Mesenchymal stem cell (in vitro differentiated cells and primary cell): ENCODE measurements around the gene BLTP3B.
A peak's percentile ranks its signal among the peaks of the same experiment; 100 is the strongest.

Experiments
- DNase-seq: peaks from one replicate; pipeline ENCODE4 v3.0.0-alpha.2; 2013
- H2AFZ ChIP-seq: one replicate; pipeline ENCODE4 v1.6.1; 2013; ENCODE audit warnings: low read depth, mild to moderate bottlenecking, control low read depth, inconsistent platforms, low read length, moderate library complexity
- H2AK5ac ChIP-seq: 2 replicates; pipeline ENCODE4 v1.6.1; 2013; ENCODE audit warnings: low read length, moderate library complexity, mild to moderate bottlenecking, inconsistent platforms; ENCODE audit not compliant: severe bottlenecking
- H2BK120ac ChIP-seq: one replicate; pipeline ENCODE4 v1.6.1; 2013; ENCODE audit warnings: low read depth, mild to moderate bottlenecking, inconsistent platforms, low read length, moderate library complexity
- H2BK12ac ChIP-seq, 2 experiments: one replicate each; pipeline ENCODE4 v1.6.1; 2013; ENCODE audit warnings: inconsistent platforms in 2 of 2, low read length in 2 of 2, mild to moderate bottlenecking in 2 of 2, moderate library complexity in 2 of 2, control low read depth in 1 of 2
- H2BK15ac ChIP-seq: one replicate; pipeline ENCODE4 v1.6.1; 2013; ENCODE audit warnings: mild to moderate bottlenecking, low read depth, inconsistent platforms; ENCODE audit not compliant: poor library complexity, severe bottlenecking
- H2BK5ac ChIP-seq: 2 replicates; pipeline ENCODE4 v1.6.1; 2013; ENCODE audit warnings: low read depth, mild to moderate bottlenecking, low read length, control low read depth, inconsistent platforms; ENCODE audit not compliant: poor library complexity, severe bottlenecking
- H3K14ac ChIP-seq, 2 experiments: one replicate each; pipeline ENCODE4 v1.6.1; 2013; ENCODE audit warnings: inconsistent platforms in 2 of 2, low read length in 2 of 2, control low read depth in 1 of 2, mild to moderate bottlenecking in 1 of 2, moderate library complexity in 1 of 2
- H3K18ac ChIP-seq, 2 experiments: one replicate each; pipeline ENCODE4 v1.6.1; 2013; ENCODE audit warnings: inconsistent platforms in 2 of 2, low read length in 2 of 2, control low read depth in 1 of 2, low read depth in 1 of 2, mild to moderate bottlenecking in 1 of 2
- H3K23ac ChIP-seq, 2 experiments: one replicate each; pipeline ENCODE4 v1.6.1; 2013; ENCODE audit warnings: inconsistent platforms in 2 of 2, low read length in 2 of 2, mild to moderate bottlenecking in 2 of 2, moderate library complexity in 2 of 2, control low read depth in 1 of 2
- H3K27ac ChIP-seq: 2 replicates; pipeline ENCODE4 v1.5.1; 2013; ENCODE audit warnings: mild to moderate bottlenecking, moderate library complexity, low read length, control low read depth, inconsistent platforms; ENCODE audit not compliant: poor library complexity, severe bottlenecking
- H3K27me3 ChIP-seq, 2 experiments: 2 replicates each; pipeline versions ENCODE4 v1.6.1 to v1.7.0; 2013; ENCODE audit warnings: low read length in 2 of 2, mild to moderate bottlenecking in 2 of 2, moderate library complexity in 2 of 2, control low read depth in 1 of 2, inconsistent platforms in 1 of 2; ENCODE audit not compliant: control insufficient read depth in 1 of 2, insufficient read depth in 1 of 2
- H3K36me3 ChIP-seq, 2 experiments: 2 replicates each; pipeline versions ENCODE4 v1.6.1 to v1.7.0; 2013; ENCODE audit warnings: low read length in 2 of 2, control low read depth in 1 of 2, inconsistent platforms in 1 of 2, low read depth in 1 of 2, mild to moderate bottlenecking in 1 of 2; ENCODE audit not compliant: insufficient read depth in 2 of 2, control insufficient read depth in 1 of 2
- H3K4ac ChIP-seq, 2 experiments: one replicate each; pipeline ENCODE4 v1.6.1; 2013; ENCODE audit warnings: inconsistent platforms in 2 of 2, low read length in 2 of 2, mild to moderate bottlenecking in 2 of 2, moderate library complexity in 2 of 2, control low read depth in 1 of 2, low read depth in 1 of 2
- H3K4me1 ChIP-seq: 2 replicates; pipeline ENCODE4 v1.6.1; 2013; ENCODE audit warnings: low read depth, low read length, control low read depth; ENCODE audit not compliant: control insufficient read depth, insufficient read depth
- H3K4me2 ChIP-seq: 2 replicates; pipeline ENCODE4 v1.6.1; 2013; ENCODE audit warnings: low read length, mild to moderate bottlenecking, inconsistent platforms; ENCODE audit not compliant: poor library complexity, severe bottlenecking
- H3K4me3 ChIP-seq, 2 experiments: 2 replicates each; pipeline versions ENCODE4 v1.5.1 to v1.7.0; 2013; ENCODE audit warnings: low read length in 2 of 2, mild to moderate bottlenecking in 2 of 2, control low read depth in 1 of 2, low read depth in 1 of 2; ENCODE audit not compliant: insufficient read depth in 1 of 2
- H3K79me1 ChIP-seq: replicated peaks from 2 replicates; pipeline ENCODE4 v1.6.1; 2013; ENCODE audit warnings: mild to moderate bottlenecking, control low read depth, low read length, inconsistent platforms; ENCODE audit not compliant: poor library complexity, severe bottlenecking
- H3K9ac ChIP-seq: 2 replicates; pipeline ENCODE4 v1.7.0; 2013; ENCODE audit warnings: mild to moderate bottlenecking, low read length, moderate library complexity
- H3K9me3 ChIP-seq: 2 replicates; pipeline ENCODE4 v1.7.0; 2013; ENCODE audit warnings: mild to moderate bottlenecking, low read length; ENCODE audit not compliant: control insufficient read depth
- H4K8ac ChIP-seq: one replicate; pipeline ENCODE4 v1.6.1; 2013; ENCODE audit warnings: inconsistent platforms, mild to moderate bottlenecking, low read length, moderate library complexity
- H4K91ac ChIP-seq: one replicate; pipeline ENCODE4 v1.6.1; 2013; ENCODE audit warnings: mild to moderate bottlenecking, low read length, inconsistent platforms
- WGBS: methylation state at CpG from one replicate; pipeline ENCODE4 v1.1.7; 2013; ENCODE audit warnings: mixed read lengths; 5-methylcytosine and 5-hydroxymethylcytosine counted together

Gene BLTP3B

GRCh38 chr12:100146252-100146651 is 3.6 kb upstream of the BLTP3B start:
- no peak overlapping the region for H3K18ac ChIP-seq
- no peak overlapping the region for H2BK120ac ChIP-seq
- H3K4me1 ChIP-seq, result no peaks in the 10 kb centered on the region
- H3K9me3 ChIP-seq, result no peaks in the 10 kb centered on the region
- 89% methylated on average over 1 of the region's 2 CpGs for WGBS
- H3K14ac ChIP-seq, result no peak overlapping the region
- no peaks in the 10 kb centered on the region for H3K79me1 ChIP-seq
- no peak overlapping the region for H2BK12ac ChIP-seq
- H2BK15ac ChIP-seq, result no peak overlapping the region
- H3K27me3 ChIP-seq, result no peaks in the 10 kb centered on the region
- no peak overlapping the region for H4K91ac ChIP-seq
- no peak overlapping the region for H3K9ac ChIP-seq
- no peak overlapping the region for H4K8ac ChIP-seq
- H2AK5ac ChIP-seq, result no peak overlapping the region
- no peaks in the 10 kb centered on the region for H3K36me3 ChIP-seq
- H2AFZ ChIP-seq, result no peak overlapping the region
- H3K23ac ChIP-seq, result no peak overlapping the region
- H3K4ac ChIP-seq, result no peak overlapping the region
- no peak overlapping the region for H2BK5ac ChIP-seq
- DNase-seq, result no peak
- H3K4me2 ChIP-seq, result no peak overlapping the region
- no peak overlapping the region for H3K4me3 ChIP-seq
- no peak overlapping the region for H3K27ac ChIP-seq

- 94% methylated on average over 7 of the region's 7 CpGs for WGBS
- H4K91ac ChIP-seq, result no peak overlapping the region
Observed at GRCh38 chr12:100145643-100146042, 3.0 kb upstream of the BLTP3B start.

GRCh38 chr12:100141998-100142850 is 450 bp downstream of the BLTP3B start:
- Histone ChIP-seq H2BK5ac (peak overlapping the region; percentile 8), H4K91ac (peak overlapping the region; percentile 8), H3K4ac (peak overlapping the region; percentile 20 to 65), H3K27ac (peak overlapping the region; percentile 60), H3K14ac (peak overlapping the region in 1 of 2 experiments; percentile 87), H2BK120ac (peak overlapping the region; percentile 78), H3K23ac (peak overlapping the region in 1 of 2 experiments; percentile 47), H2BK15ac (no peak overlapping the region), H3K79me1 (peaks cover 9% of the 10 kb centered on the region), H3K27me3 (no peaks in the 10 kb centered on the region), H2AFZ (peak overlapping the region; percentile 84), H3K9ac (peak overlapping the region; percentile 97), H2AK5ac (no peak overlapping the region), H3K4me3 (peak overlapping the region; percentile 86 to 93), H3K18ac (peak overlapping the region; percentile 25 to 95), H3K9me3 (no peaks in the 10 kb centered on the region), H3K4me1 (peaks cover 1% of the 10 kb centered on the region), H3K4me2 (peak overlapping the region; percentile 69), H3K36me3 (no peaks in the 10 kb centered on the region), H4K8ac (peak overlapping the region; percentile 86), H2BK12ac (peak overlapping the region; percentile 28 to 65)
- WGBS, result under 1% methylated on average over 67 of the region's 86 CpGs
- DNase-seq, result no peak

More at GRCh38 chr12:100145643-100146042, 3.0 kb upstream of the BLTP3B start:
- Histone ChIP-seq H2BK12ac (no peak overlapping the region), H3K4me1 (peaks cover 1% of the 10 kb centered on the region), H2BK5ac (no peak overlapping the region), H3K18ac (no peak overlapping the region), H3K14ac (no peak overlapping the region), H3K23ac (no peak overlapping the region), H3K9ac (no peak overlapping the region), H4K8ac (no peak overlapping the region), H3K4me2 (no peak overlapping the region), H2AFZ (no peak overlapping the region), H2AK5ac (no peak overlapping the region), H3K27me3 (no peaks in the 10 kb centered on the region), H3K79me1 (no peaks in the 10 kb centered on the region), H3K4me3 (no peak overlapping the region), H3K4ac (no peak overlapping the region), H3K27ac (no peak overlapping the region), H3K9me3 (no peaks in the 10 kb centered on the region), H2BK120ac (no peak overlapping the region), H2BK15ac (no peak overlapping the region), H3K36me3 (no peaks in the 10 kb centered on the region)
- DNase-seq, result no peak

- Histone ChIP-seq H2AK5ac (no peak overlapping the region), H3K4ac (no peak overlapping the region), H3K36me3 (no peaks in the 10 kb centered on the region), H3K23ac (no peak overlapping the region), H2BK12ac (no peak overlapping the region), H2AFZ (no peak overlapping the region), H3K4me1 (peaks cover 1% of the 10 kb centered on the region), H2BK5ac (no peak overlapping the region), H2BK15ac (no peak overlapping the region), H3K27me3 (no peaks in the 10 kb centered on the region), H3K9me3 (no peaks in the 10 kb centered on the region), H3K4me2 (peak overlapping the region; percentile 69), H4K8ac (no peak overlapping the region), H4K91ac (no peak overlapping the region), H3K27ac (peak overlapping the region; percentile 15), H3K14ac (no peak overlapping the region), H3K9ac (peak overlapping the region; percentile 97), H3K18ac (no peak overlapping the region), H3K79me1 (peaks cover 9% of the 10 kb centered on the region), H2BK120ac (no peak overlapping the region), H3K4me3 (peak overlapping the region in 1 of 2 experiments; percentile 93)
- 13% methylated on average over 6 of the region's 6 CpGs for WGBS
- peak; percentile 91 for DNase-seq
Observed at GRCh38 chr12:100141666-100141997, 1.0 kb downstream of the BLTP3B start.
